Measurements from ENCODE around the gene RALGPS1. TPM values are rescaled to one million over a fixed set of nuclear protein-coding genes. Genes with fewer than 3 reads are reported as not detected.

The RALGPS1 gene
- polyA plus RNA-seq, 4 donors, result 16.6 to 53.3 (median 26.8) TPM

DNA sequence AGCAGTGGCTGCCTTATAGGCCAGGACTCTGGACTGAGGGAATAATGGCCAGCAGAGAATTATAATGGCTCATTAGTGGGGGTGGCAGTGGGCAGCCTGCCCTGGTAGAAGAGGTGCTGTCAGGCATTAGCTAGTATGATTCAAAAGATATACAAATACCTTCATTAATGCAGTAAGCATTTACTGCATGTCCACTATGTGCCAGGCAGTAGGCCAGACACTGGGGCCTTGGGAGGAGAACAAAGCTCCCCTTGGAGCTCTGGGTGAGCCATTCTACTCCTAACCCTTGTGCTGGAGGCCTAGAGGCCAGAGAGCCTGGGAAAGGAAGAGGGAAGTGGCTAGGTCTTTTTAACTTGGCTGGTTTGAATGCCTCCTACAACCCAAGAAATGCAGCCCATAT, 348.0 kb downstream of the RALGPS1 start:
- Histone ChIP-seq H3K9me3 (ENCODE audit: control insufficient read depth in 2 of 2, insufficient read depth in 1 of 2, low read depth in 1 of 2, low read length in 1 of 2) (no peaks in the 10 kb centered on the region), H3K4me1 (ENCODE audit: control insufficient read depth in 3 of 3, insufficient read depth in 2 of 3, low read depth in 1 of 3, low read length in 2 of 3) (no peaks in the 10 kb centered on the region), H3K27me3 (ENCODE audit: control insufficient read depth in 3 of 3, insufficient read depth in 3 of 3, low read length in 3 of 3) (no peaks in the 10 kb centered on the region), H3K36me3 (ENCODE audit: control insufficient read depth in 3 of 3, insufficient read depth in 2 of 3, low read depth in 1 of 3, low read length in 3 of 3) (peaks cover 0 to 8% (median 0%) of the 10 kb centered on the region in 3 donors), H3K4me3 (ENCODE audit: low read depth in 1 of 3, low read length in 3 of 3) (no peak overlapping the region), H3K27ac (ENCODE audit: low read depth in 1 of 3, low read length in 2 of 3) (no peak overlapping the region)
- DNase-seq (no peak), FAIRE-seq (no peak)

DNA sequence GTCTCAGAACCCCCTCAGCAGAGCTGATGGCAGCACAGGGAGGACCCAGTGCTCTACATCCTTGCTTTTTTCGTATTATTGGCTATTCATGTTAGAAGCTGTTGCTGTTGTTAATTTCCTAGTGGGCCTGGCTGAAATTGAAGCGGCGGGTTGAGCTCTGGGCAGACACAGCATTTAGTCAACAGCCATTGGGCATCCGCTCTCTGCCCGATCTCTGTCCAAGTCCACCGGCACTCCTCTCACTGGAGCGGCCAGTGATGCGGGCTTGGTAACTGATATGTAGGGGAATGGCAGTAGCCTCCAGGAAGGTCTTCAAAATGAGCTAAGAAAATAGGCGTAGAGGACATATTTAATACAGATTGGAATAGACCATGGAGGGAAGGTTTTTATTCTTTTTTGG, 348.7 kb downstream of the RALGPS1 start:
- no peaks in the 10 kb centered on the region for H3K27me3 ChIP-seq (ENCODE audit: control insufficient read depth in 3 of 3, insufficient read depth in 3 of 3, low read length in 3 of 3)
- H3K4me1 ChIP-seq (ENCODE audit: control insufficient read depth in 3 of 3, insufficient read depth in 2 of 3, low read depth in 1 of 3, low read length in 2 of 3), result no peaks in the 10 kb centered on the region
- DNase-seq, result no peak
- H3K9me3 ChIP-seq (ENCODE audit: control insufficient read depth in 2 of 2, insufficient read depth in 1 of 2, low read depth in 1 of 2, low read length in 1 of 2), result no peaks in the 10 kb centered on the region
- 94 to 96% (median 96%) methylated on average over 9 of the region's 9 CpGs for WGBS, 3 donors
- peaks cover 0 to 8% (median 0%) of the 10 kb centered on the region in 3 donors for H3K36me3 ChIP-seq (ENCODE audit: control insufficient read depth in 3 of 3, insufficient read depth in 2 of 3, low read depth in 1 of 3, low read length in 3 of 3)
- H3K4me3 ChIP-seq (ENCODE audit: low read depth in 1 of 3, low read length in 3 of 3), result no peak overlapping the region
- H3K27ac ChIP-seq (ENCODE audit: low read depth in 1 of 3, low read length in 2 of 3), result no peak overlapping the region
- FAIRE-seq, result no peak

DNA sequence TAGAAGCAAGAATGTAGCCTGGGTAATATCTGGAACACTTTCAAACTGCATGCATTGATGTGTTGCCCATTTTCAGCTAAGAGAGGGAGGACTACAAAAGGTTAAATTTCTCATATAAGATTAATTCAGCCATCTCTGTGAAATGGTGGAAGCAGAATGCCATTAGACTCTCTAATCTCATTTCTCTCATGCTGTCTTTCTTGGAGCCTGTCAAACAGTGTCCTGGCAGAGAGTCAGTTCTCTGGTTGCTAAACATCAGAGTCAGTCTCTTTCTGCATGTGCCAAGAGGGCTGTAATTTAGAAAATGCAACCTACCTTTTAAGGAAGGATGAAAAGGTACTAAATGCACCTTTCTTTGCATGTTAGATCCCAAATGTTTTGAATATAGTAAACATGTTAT, 349.1 kb downstream of the RALGPS1 start:
- Histone ChIP-seq H3K9me3 (ENCODE audit: control insufficient read depth in 2 of 2, insufficient read depth in 1 of 2, low read depth in 1 of 2, low read length in 1 of 2) (no peaks in the 10 kb centered on the region), H3K4me3 (ENCODE audit: low read depth in 1 of 3, low read length in 3 of 3) (no peak overlapping the region), H3K27ac (ENCODE audit: low read depth in 1 of 3, low read length in 2 of 3) (no peak overlapping the region), H3K36me3 (ENCODE audit: control insufficient read depth in 3 of 3, insufficient read depth in 2 of 3, low read depth in 1 of 3, low read length in 3 of 3) (peaks cover 0 to 8% (median 0%) of the 10 kb centered on the region in 3 donors), H3K27me3 (ENCODE audit: control insufficient read depth in 3 of 3, insufficient read depth in 3 of 3, low read length in 3 of 3) (no peaks in the 10 kb centered on the region), H3K4me1 (ENCODE audit: control insufficient read depth in 3 of 3, insufficient read depth in 2 of 3, low read depth in 1 of 3, low read length in 2 of 3) (no peaks in the 10 kb centered on the region)
- no peak for FAIRE-seq
- no peak for DNase-seq

DNA sequence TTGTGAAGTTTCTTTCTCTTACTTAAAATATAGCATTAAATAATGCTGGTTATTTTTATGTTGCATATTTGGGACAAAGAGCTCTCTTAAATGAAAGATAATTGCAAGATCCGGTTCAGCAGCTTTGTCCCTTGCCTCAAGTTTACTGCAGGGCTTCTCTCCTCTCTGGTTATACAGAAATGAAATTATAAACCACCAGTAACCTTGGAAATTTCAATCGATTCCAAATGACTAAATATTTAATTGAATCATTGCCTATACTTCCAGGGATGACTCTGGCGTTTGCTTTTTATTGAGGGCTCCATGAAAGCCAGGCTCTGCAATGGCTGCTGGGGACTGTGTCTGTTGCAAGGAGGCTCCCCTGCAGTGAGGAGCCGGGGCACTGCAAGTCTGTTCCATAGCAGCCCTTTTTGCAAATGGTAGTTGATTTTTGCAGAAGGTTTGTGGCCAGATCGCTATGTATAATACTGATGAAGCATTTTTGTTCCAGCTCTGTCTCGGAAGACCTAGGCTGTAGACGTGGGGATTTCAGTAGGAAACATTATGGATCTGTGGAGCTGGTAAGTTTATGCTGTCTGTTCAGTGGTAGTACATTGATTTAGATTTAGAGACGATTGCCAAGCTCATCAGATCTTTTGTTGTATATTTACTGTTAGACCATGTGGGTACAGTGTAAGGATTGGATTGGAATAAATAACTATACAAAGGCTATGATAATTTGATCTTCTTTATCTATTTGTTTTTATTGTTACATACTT, 350.1 kb downstream of the RALGPS1 start, which contains the start of gene GARNL3:
GARNL3 (plus strand) TSS at position 313 of the 758 bp plus-strand sequence; CDS start at position 417, 104 bp downstream.
- no peak for FAIRE-seq

DNA sequence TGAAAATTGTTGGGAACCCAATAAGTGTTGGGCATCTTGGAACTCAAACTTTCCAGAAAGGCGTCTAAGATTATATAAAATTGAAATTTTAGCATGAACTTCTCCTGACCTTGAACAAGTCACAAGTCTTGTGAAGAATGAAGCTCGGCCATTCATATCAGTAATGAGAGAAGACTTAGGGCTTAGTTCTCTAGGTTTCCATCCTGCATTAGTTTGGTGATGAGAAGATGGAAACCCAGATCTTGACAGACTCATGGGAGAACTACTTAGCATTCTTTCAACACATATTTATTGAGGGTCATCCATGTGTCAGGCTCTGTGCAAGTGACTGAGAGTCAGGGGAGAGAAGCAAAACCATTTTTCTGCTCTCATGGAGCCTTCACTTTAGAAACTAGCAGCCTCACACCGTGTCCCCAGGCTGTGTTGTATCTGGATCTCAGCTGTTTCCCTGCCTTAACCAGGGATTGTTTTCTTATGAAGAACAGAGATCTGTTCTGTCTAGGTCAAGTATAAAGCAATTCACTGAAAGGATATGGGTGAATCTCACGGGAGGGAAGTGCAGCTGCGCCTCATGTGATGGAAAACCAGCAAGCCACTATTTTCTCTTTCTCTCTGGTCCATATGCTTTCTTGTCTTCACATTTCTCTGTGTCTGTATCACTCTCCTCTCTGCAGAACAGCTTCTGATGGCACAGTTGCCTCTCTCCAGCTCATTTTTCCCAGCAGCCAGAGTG, 353.4 kb downstream of the RALGPS1 start:
- no peak for DNase-seq
- Histone ChIP-seq H3K4me1 (ENCODE audit: control insufficient read depth in 3 of 3, insufficient read depth in 2 of 3, low read depth in 1 of 3, low read length in 2 of 3) (no peaks in the 10 kb centered on the region), H3K27me3 (ENCODE audit: control insufficient read depth in 3 of 3, insufficient read depth in 3 of 3, low read length in 3 of 3) (no peaks in the 10 kb centered on the region), H3K4me3 (ENCODE audit: low read depth in 1 of 3, low read length in 3 of 3) (no peak overlapping the region), H3K9me3 (ENCODE audit: control insufficient read depth in 2 of 2, insufficient read depth in 1 of 2, low read depth in 1 of 2, low read length in 1 of 2) (no peaks in the 10 kb centered on the region), H3K36me3 (ENCODE audit: control insufficient read depth in 3 of 3, insufficient read depth in 2 of 3, low read depth in 1 of 3, low read length in 3 of 3) (peaks cover 0 to 4% (median 0%) of the 10 kb centered on the region in 3 donors), H3K27ac (ENCODE audit: low read depth in 1 of 3, low read length in 2 of 3) (no peak overlapping the region)
- WGBS, 3 donors, result 79 to 81% (median 81%) methylated on average over 5 of the region's 5 CpGs
- FAIRE-seq, result no peak

More for the DNA sequence above, 350.1 kb downstream of the RALGPS1 start, which contains the start of gene GARNL3:
- no peaks in the 10 kb centered on the region for H3K9me3 ChIP-seq (ENCODE audit: control insufficient read depth in 2 of 2, insufficient read depth in 1 of 2, low read depth in 1 of 2, low read length in 1 of 2)
- peaks cover 0 to 10% (median 0%) of the 10 kb centered on the region in 3 donors for H3K36me3 ChIP-seq (ENCODE audit: control insufficient read depth in 3 of 3, insufficient read depth in 2 of 3, low read depth in 1 of 3, low read length in 3 of 3)
- H3K4me1 ChIP-seq (ENCODE audit: control insufficient read depth in 3 of 3, insufficient read depth in 2 of 3, low read depth in 1 of 3, low read length in 2 of 3), result no peaks in the 10 kb centered on the region
- no peak for DNase-seq
- no peak within 1 kb of the TSS for H3K4me3 ChIP-seq (ENCODE audit: low read depth in 1 of 3, low read length in 3 of 3)
- whole genome bisulfite sequencing, 3 donors, result 63 to 75% (median 71%) methylated on average over 8 of the region's 8 CpGs
- no peaks in the 10 kb centered on the region for H3K27me3 ChIP-seq (ENCODE audit: control insufficient read depth in 3 of 3, insufficient read depth in 3 of 3, low read length in 3 of 3)
- H3K27ac ChIP-seq (ENCODE audit: low read depth in 1 of 3, low read length in 2 of 3), result no peak within 1 kb of the TSS

DNA sequence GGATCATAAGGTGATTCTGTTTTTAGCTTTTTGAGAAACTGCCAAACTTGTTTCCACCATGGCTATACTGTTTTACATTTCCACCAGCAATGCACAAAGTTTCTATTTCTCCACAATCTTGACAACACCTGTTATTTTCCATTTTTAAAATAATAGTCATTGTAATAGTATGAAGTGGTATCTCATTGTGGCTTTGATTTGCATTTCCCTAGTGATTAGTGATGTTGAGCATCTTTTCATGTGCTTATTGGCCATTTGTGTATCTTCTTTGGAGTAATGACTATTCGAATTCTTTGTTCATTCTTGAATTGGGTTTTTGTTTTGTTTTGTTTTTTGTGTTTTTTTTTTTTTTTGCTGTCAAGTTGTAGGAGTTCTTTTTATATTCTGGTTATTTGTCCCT, 354.9 kb downstream of the RALGPS1 start:
- Histone ChIP-seq H3K36me3 (ENCODE audit: control insufficient read depth in 3 of 3, insufficient read depth in 2 of 3, low read depth in 1 of 3, low read length in 3 of 3) (peaks cover 0 to 3% (median 0%) of the 10 kb centered on the region in 3 donors), H3K27me3 (ENCODE audit: control insufficient read depth in 3 of 3, insufficient read depth in 3 of 3, low read length in 3 of 3) (no peaks in the 10 kb centered on the region), H3K4me3 (ENCODE audit: low read depth in 1 of 3, low read length in 3 of 3) (no peak overlapping the region), H3K27ac (ENCODE audit: low read depth in 1 of 3, low read length in 2 of 3) (no peak overlapping the region), H3K9me3 (ENCODE audit: control insufficient read depth in 2 of 2, insufficient read depth in 1 of 2, low read depth in 1 of 2, low read length in 1 of 2) (no peaks in the 10 kb centered on the region), H3K4me1 (ENCODE audit: control insufficient read depth in 3 of 3, insufficient read depth in 2 of 3, low read depth in 1 of 3, low read length in 2 of 3) (no peaks in the 10 kb centered on the region)
- 90 to 94% (median 92%) methylated on average over 1 of the region's 1 CpG for WGBS, 3 donors
- DNase-seq (no peak), FAIRE-seq (no peak)

Other genes starting within 250 kb of the RALGPS1 start
- gene ZBTB43, start 109.7 kb upstream of the RALGPS1 start, polyA plus RNA-seq, result 10 to 100 TPM in 1 of 4 donors, 1 to 10 TPM in 3; 2.2 to 10.6 (median 4.3) TPM
- gene ZBTB34, start 54.1 kb upstream of the RALGPS1 start, polyA plus RNA-seq, result 10 to 100 TPM in 1 of 4 donors, 1 to 10 TPM in 3; 1.1 to 15.2 (median 2.2) TPM
- 10 to 100 TPM in 1 of 4 donors, 1 to 10 TPM in 2, under 1 TPM in 1; 0.45 to 16.5 (median 4.3) TPM for gene ANGPTL2, start 207.9 kb downstream of the RALGPS1 start, polyA plus RNA-seq